ELF-1 (cell line): Measurements from ENCODE around the gene KHNYN.
"Not testable (repeated sequence)": the region's sequence is repeated elsewhere in the genome, so short reads cannot be mapped to it uniquely, and the experiment has no call there.

Source experiments
- DNase-seq: peaks from one replicate; pipeline ENCODE4 v3.0.0-alpha.2; 2016; ENCODE audit warnings: low read depth, low spot score

KHNYN gene

GRCh38 chr14:24437736-24438067, 7.9 kb downstream of the KHNYN start:
- no peak for DNase-seq

GRCh38 chr14:24438223-24439097, 8.7 kb downstream of the KHNYN start:
- DNase-seq, result no peak

GRCh38 chr14:24439257-24439656, 9.5 kb downstream of the KHNYN start:
- no peak for DNase-seq

- DNase-seq, result no peak
Measured at GRCh38 chr14:24439830-24440605, 10.3 kb downstream of the KHNYN start.

GRCh38 chr14:24440606-24441399, 11.0 kb downstream of the KHNYN start:
- no peak for DNase-seq

GRCh38 chr14:24441485-24441884, 11.7 kb downstream of the KHNYN start:
- DNase-seq, result no peak

- no peak for DNase-seq
Measured at GRCh38 chr14:24441904-24442239, 12.1 kb downstream of the KHNYN start.

GRCh38 chr14:24442240-24443052, 12.7 kb downstream of the KHNYN start, which contains the start of gene SDR39U1:
Gene SDR39U1 (minus strand): TSS chr14:24442776. CDS start chr14:24442769, 7 bp downstream.
- DNase-seq, result peak; percentile 99

GRCh38 chr14:24443053-24443665, 13.4 kb downstream of the KHNYN start:
- no peak for DNase-seq

- DNase-seq, result not testable (repeated sequence)
Measured at GRCh38 chr14:24450828-24451227, 21.1 kb downstream of the KHNYN start.

- no peak for DNase-seq
Measured at GRCh38 chr14:24456980-24457379, 27.2 kb downstream of the KHNYN start.

GRCh38 chr14:24458736-24459135, 29.0 kb downstream of the KHNYN start:
- DNase-seq, result no peak

- DNase-seq, result no peak
Measured at GRCh38 chr14:24459331-24459730, 29.6 kb downstream of the KHNYN start.

- no peak for DNase-seq
Measured at GRCh38 chr14:24461336-24461735, 31.6 kb downstream of the KHNYN start.

- DNase-seq, result no peak
Measured at GRCh38 chr14:24463017-24463883, 33.5 kb downstream of the KHNYN start.

GRCh38 chr14:24463884-24464785, 34.4 kb downstream of the KHNYN start:
- DNase-seq, result no peak

- DNase-seq, result no peak
Measured at GRCh38 chr14:24465368-24465767, 35.6 kb downstream of the KHNYN start.

GRCh38 chr14:24465805-24466204, 36.1 kb downstream of the KHNYN start:
- no peak for DNase-seq

GRCh38 chr14:24470450-24470849, 40.7 kb downstream of the KHNYN start:
- not testable (repeated sequence) for DNase-seq
